Testis (tissue), 3 donors: ENCODE results near the gene QSOX2. TPM values are rescaled to one million over a fixed set of nuclear protein-coding genes. Genes with fewer than 3 reads are reported as not detected.

Source experiments
- DNase-seq: peaks from one replicate; pipeline ENCODE4 v3.0.0-alpha.2; 2019
- H3K27ac ChIP-seq, 2 donors: fragments of 200-600 bp; sonication (generic); one replicate each; pipeline ENCODE4 v1.5.1; 2019
- H3K27me3 ChIP-seq: fragments of 200-600 bp; sonication (generic); one replicate; pipeline ENCODE4 v1.5.1; 2019
- H3K36me3 ChIP-seq: fragments of 200-600 bp; sonication (generic); one replicate; pipeline ENCODE4 v1.5.1; 2017; ENCODE audit warnings: low read depth; ENCODE audit errors: missing control alignments
- H3K4me1 ChIP-seq: fragments of 200-600 bp; sonication (generic); one replicate; pipeline ENCODE4 v1.5.1; 2019
- H3K4me3 ChIP-seq, 2 donors: fragments of 200-600 bp; sonication (generic); one replicate each; pipeline ENCODE4 v1.5.1; 2017 to 2019
- H3K9me3 ChIP-seq: fragments of 200-600 bp; sonication (generic); one replicate; pipeline ENCODE4 v1.5.1; 2017
- CTCF ChIP-seq, 3 experiments: fragments of 450-650 bp in 2 of 3; fragments of 200-600 bp in 1 of 3; sonication (generic) in 1 of 3; IDR thresholded peaks; one replicate each; pipeline ENCODE4 v1.5.1; 2016 to 2019; ENCODE audit warnings: antibody characterized with exemption in 3 of 3, mild to moderate bottlenecking in 2 of 3, moderate library complexity in 1 of 3
- POLR2A ChIP-seq: fragments of 450-650 bp; IDR thresholded peaks from one replicate; pipeline ENCODE4 v1.6.1; 2017; ENCODE audit warnings: antibody characterized with exemption, mild to moderate bottlenecking, moderate library complexity
- WGBS, 2 donors: methylation state at CpG; one replicate each; pipeline ENCODE4 v1.1.5; 2018; 5-methylcytosine and 5-hydroxymethylcytosine counted together
- intact Hi-C: fragments of 100-400 bp; cut with DNase I; formaldehyde crosslinking; loops from one replicate; pipeline ENCODE4 v1.15.1; 2023; ENCODE audit warnings: low total_unique reads
- polyA plus RNA-seq: library from polyadenylated mRNA; stranded (reverse); fragments of 350-450 nt; fragmentation: Illumina TruSeq; extraction: RNeasy Lipid Tissue Mini Kit (QIAGEN cat#74804); gene quantifications from one replicate; pipeline ENCODE4 v1.2.3, GENCODE V29; 2014; ENCODE audit warnings: low read depth, low replicate concordance; ENCODE audit not compliant: insufficient read depth
- total RNA-seq, 2 donors: library from RNA; depleted of rRNA; stranded (reverse); fragments of >200 nt; gene quantifications; one replicate each; pipeline ENCODE4 v1.2.3, GENCODE V29; 2016

QSOX2 gene
- total and polyA plus RNA-seq, 3 donors from 2014 or later, result 22.1 to 23.3 (median 22.6) TPM

GRCh38 chr9:136292591-136293448 is 47.2 kb upstream of the QSOX2 start:
- DNase-seq, result no peak
- no peaks in the 10 kb centered on the region for H3K9me3 ChIP-seq
- no peaks in the 10 kb centered on the region for H3K36me3 ChIP-seq
- H3K27me3 ChIP-seq, result no peaks in the 10 kb centered on the region
- 71 to 93% methylated on average over 3 to 33 of the region's 34 CpGs for WGBS, 2 donors
- no peaks in the 10 kb centered on the region for H3K4me1 ChIP-seq
- TF ChIP-seq CTCF (IDR thresholded peaks at IDR 0.05) (no peak), POLR2A (no peak)
- no peak overlapping the region for H3K4me3 ChIP-seq
- H3K27ac ChIP-seq, result no peak overlapping the region
- intact Hi-C loops, result no loop called here

GRCh38 chr9:136292026-136292538 is 46.5 kb upstream of the QSOX2 start:
- H3K4me3 ChIP-seq, result no peak overlapping the region
- H3K27me3 ChIP-seq, result no peaks in the 10 kb centered on the region
- no peak overlapping the region for H3K27ac ChIP-seq
- intact Hi-C loops, result no loop called here
- TF ChIP-seq POLR2A (no peak), CTCF (IDR thresholded peaks at IDR 0.05) (no peak)
- H3K36me3 ChIP-seq, result no peaks in the 10 kb centered on the region
- H3K4me1 ChIP-seq, result no peaks in the 10 kb centered on the region
- no peak for DNase-seq
- 91 to 92% methylated on average over 9 to 18 of the region's 19 CpGs for WGBS, 2 donors
- H3K9me3 ChIP-seq, result no peaks in the 10 kb centered on the region

GRCh38 chr9:136291306-136292025 is 45.9 kb upstream of the QSOX2 start:
- intact Hi-C loops, result no loop called here
- Histone ChIP-seq H3K27me3 (no peaks in the 10 kb centered on the region), H3K36me3 (no peaks in the 10 kb centered on the region), H3K4me3 (no peak overlapping the region), H3K27ac (no peak overlapping the region), H3K4me1 (no peaks in the 10 kb centered on the region), H3K9me3 (no peaks in the 10 kb centered on the region)
- no peak for DNase-seq
- 81 to 85% methylated on average over 4 to 22 of the region's 22 CpGs for WGBS, 2 donors
- TF ChIP-seq POLR2A (no peak), CTCF (IDR thresholded peaks at IDR 0.05) (no peak)

DNA sequence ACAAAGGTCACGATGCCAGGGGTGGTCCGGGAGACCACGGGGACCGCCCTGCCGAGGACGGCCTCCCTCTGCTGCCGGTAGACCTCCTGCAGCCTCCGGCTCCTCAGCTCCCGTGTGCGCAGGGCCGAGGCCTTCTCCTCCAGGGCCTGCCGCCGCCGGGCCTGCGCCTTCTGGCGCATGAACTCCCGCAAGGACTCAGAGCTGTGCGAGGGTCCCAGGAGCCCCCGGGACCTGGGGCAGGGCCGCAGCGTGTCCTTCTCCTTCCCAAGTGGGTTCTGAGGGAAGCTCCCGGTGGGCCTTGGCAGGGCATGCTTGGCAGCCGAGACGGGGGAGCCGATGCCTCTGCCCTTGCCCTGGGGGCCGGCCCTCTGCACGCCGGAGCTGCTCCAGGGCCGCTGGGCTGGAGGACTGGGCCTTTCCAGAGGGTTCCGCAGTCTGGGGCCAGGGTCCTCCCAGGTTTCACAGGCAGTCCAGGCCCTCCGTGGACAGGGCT is 44.9 kb upstream of the QSOX2 start:
- no peak for DNase-seq
- 84% methylated on average over 21 of the region's 31 CpGs; no CpG with 5 or more reads in 1 of the 2 donors for WGBS, 2 donors
- Histone ChIP-seq H3K9me3 (no peaks in the 10 kb centered on the region), H3K4me3 (no peak overlapping the region), H3K27me3 (no peaks in the 10 kb centered on the region), H3K27ac (no peak overlapping the region), H3K36me3 (no peaks in the 10 kb centered on the region), H3K4me1 (no peaks in the 10 kb centered on the region)
- TF ChIP-seq CTCF (IDR thresholded peaks at IDR 0.05) (no peak), POLR2A (no peak)
- intact Hi-C loops, result no loop called here
